ENCODE measurements around the gene POLDIP2.

POLDIP2 gene

GRCh38 chr17:28372945-28373274, 15.6 kb upstream of the POLDIP2 start:
- no peak overlapping the region for H3K27ac Mint-ChIP-seq
- H3K9me3 Mint-ChIP-seq, result no peaks in the 10 kb centered on the region
- H3K36me3 Mint-ChIP-seq (ENCODE audit: low read depth), result no peaks in the 10 kb centered on the region
- H3K4me1 Mint-ChIP-seq, result peaks cover 16% of the 10 kb centered on the region
- TF ChIP-seq CTCF (IDR thresholded peaks at IDR 0.05; ENCODE audit: unreplicated experiment in 3 of 3), result no peak
- H3K4me3 Mint-ChIP-seq, result peak overlapping the region; percentile 80 to 90 (median 85)
- H3K27me3 Mint-ChIP-seq (ENCODE audit: low read depth), result peaks cover 14% of the 10 kb centered on the region

DNA sequence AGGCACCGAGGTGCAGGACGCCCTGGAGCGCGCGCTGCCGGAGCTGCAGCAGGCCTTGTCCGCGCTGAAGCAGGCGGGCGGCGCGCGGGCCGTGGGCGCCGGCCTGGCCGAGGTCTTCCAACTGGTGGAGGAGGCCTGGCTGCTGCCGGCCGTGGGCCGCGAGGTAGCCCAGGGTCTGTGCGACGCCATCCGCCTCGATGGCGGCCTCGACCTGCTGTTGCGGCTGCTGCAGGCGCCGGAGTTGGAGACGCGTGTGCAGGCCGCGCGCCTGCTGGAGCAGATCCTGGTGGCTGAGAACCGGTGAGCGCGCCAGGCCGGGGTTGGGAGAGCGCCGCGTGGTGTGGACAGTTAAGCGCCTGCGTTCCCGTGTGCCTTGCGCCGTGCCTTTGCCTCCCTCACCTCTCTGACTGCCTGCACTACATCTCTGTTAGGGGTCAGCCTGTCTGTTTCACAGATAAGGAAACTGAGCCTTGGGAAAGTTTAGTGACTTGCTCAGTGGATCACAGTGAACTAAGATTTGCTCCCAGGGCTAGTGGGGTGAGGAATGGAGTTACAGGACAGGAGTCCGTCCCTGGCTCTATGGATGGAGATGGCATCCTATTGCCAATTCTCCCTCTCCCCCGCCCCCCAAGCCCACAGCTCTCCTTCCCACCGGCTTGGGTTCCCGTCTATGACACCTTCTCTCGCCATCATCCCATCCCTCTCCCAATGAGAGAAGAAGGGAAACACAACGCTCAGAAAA, 15.0 kb upstream of the POLDIP2 start:
- H3K4me3 Mint-ChIP-seq, result peak overlapping the region; percentile 80 to 90 (median 85)

DNA sequence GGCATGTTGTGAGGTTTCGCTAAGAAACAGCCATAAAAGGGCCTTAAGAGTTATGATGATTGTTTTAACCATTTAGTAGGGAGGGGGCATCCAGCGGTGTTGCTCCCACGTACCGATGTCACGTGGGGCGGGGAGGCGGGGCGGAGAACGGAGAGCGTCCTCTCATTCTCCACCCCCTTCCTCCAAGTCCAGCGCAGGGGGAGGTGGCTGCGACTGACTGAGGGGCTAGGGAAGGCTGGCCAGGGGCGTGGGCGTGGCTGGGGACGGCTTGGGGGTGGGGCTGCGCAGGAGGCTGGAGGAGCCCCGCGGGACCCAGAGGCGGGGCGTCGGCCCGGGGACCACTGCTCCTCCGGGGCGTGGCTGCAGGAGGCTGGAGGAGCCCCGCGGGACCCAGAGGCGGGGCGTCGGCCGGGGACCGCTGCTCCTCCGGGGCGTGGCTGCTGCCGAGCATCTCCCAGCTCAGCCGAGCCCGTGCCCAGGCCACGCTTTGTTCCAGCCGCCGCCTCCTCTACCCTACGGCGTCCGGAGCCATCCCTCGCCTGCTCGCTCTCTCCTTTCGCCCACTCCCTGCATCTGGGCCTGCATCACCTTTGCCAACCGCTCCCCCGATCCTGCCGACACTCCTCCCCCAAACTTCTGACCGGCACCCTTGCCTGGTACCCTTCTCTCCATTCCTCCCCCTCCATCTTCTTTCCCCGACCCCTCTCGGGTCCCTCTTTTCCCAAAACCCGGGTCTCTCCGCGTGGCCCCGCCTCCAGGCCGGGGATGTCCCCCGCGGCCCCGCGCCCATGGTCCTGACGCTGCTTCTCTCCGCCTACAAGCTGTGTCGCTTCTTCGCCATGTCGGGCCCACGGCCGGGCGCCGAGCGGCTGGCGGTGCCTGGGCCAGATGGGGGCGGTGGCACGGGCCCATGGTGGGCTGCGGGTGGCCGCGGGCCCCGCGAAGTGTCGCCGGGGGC, 14.2 kb upstream of the POLDIP2 start, which contains the start of gene SARM1:
Gene SARM1 (plus strand): TSS at position 450 of the 958 bp plus-strand sequence. CDS start 339 bp downstream, at position 789.
- Mint-ChIP-seq H3K4me1 (peaks cover 16% of the 10 kb centered on the region), H3K36me3 (ENCODE audit: low read depth) (no peaks in the 10 kb centered on the region), H3K27ac (peak within 1 kb of the TSS; percentile 77 to 85 (median 79)), H3K9me3 (no peaks in the 10 kb centered on the region), H3K27me3 (ENCODE audit: low read depth) (peaks cover 14% of the 10 kb centered on the region), H3K4me3 (peak within 1 kb of the TSS; percentile 90 to 92 (median 91))
- no peak for TF ChIP-seq CTCF (IDR thresholded peaks at IDR 0.05; ENCODE audit: unreplicated experiment in 3 of 3)

More for the DNA sequence above, 15.0 kb upstream of the POLDIP2 start:
- Mint-ChIP-seq H3K4me1 (peaks cover 16% of the 10 kb centered on the region), H3K27me3 (ENCODE audit: low read depth) (peaks cover 14% of the 10 kb centered on the region), H3K27ac (no peak overlapping the region), H3K9me3 (no peaks in the 10 kb centered on the region), H3K36me3 (ENCODE audit: low read depth) (no peaks in the 10 kb centered on the region)
- TF ChIP-seq CTCF (IDR thresholded peaks at IDR 0.05; ENCODE audit: unreplicated experiment in 3 of 3), result no peak

DNA sequence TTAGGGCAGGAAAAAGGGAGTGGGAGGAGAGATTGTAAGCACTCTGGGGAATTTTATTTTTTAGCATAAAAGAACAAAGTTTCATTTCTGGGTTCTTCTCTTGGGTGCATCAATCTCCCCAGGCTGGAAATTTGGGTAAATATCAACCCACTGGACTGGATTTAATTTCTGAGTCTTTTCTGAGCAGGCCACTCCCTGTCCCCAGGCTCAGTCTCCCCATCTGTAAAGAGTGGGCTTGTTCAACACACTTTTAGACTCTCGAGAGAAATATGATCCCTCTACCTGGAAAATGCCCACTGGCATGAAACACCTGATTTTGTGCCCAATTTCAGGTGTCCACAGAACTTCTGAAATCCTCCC, 13.4 kb upstream of the POLDIP2 start:
- H3K36me3 Mint-ChIP-seq (ENCODE audit: low read depth), result no peaks in the 10 kb centered on the region
- H3K27ac Mint-ChIP-seq, result peak overlapping the region; percentile 65 to 85 (median 79)
- peaks cover 14% of the 10 kb centered on the region for H3K27me3 Mint-ChIP-seq (ENCODE audit: low read depth)
- no peak for TF ChIP-seq CTCF (IDR thresholded peaks at IDR 0.05; ENCODE audit: unreplicated experiment in 3 of 3)
- H3K9me3 Mint-ChIP-seq, result no peaks in the 10 kb centered on the region
- peaks cover 16% of the 10 kb centered on the region for H3K4me1 Mint-ChIP-seq
- peak overlapping the region; percentile 89 to 92 (median 91) for H3K4me3 Mint-ChIP-seq

DNA sequence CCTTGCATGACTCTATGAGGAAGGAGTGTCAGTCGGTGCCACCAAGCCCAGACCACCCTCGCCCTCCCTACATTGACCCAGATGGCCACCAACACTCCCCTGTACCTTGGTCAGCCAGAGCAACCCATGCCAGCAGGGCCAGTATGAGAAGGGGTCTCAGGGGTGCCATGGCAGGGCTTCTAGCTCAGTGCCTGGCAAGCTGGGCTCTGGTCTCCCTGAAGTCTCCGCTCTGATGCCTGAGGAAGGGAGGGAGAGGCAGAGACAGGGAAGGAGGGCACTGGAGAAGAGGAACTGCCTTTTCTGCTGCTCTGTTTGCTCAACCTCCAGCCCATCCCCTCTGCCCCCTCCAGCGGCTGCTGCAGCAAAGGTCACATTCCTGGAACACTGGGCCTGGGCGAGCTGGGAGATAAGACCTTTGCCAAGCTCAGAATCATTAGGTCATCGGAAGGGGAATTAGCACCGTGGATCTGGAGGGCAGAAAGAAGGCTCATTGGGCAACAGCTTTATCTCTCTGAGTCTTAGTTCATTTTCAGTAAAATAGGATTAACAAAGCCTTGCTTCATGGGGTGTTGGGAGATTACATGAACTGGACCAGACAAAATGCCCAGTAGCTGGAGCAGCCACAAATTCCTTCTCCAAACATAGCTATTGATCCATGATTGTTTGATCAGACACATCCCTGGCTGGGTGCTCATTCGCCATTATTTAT, 12.9 kb upstream of the POLDIP2 start, which contains the start of gene VTN:
Gene VTN (minus strand): TSS at position 273 of the 709 bp plus-strand sequence. CDS start 104 bp downstream, at position 169.
- peak within 1 kb of the TSS; percentile 65 to 85 (median 79) for H3K27ac Mint-ChIP-seq
- peaks cover 14% of the 10 kb centered on the region for H3K27me3 Mint-ChIP-seq (ENCODE audit: low read depth)

More for the DNA sequence above, 12.9 kb upstream of the POLDIP2 start, which contains the start of gene VTN:
- Mint-ChIP-seq H3K4me1 (peaks cover 16% of the 10 kb centered on the region), H3K36me3 (ENCODE audit: low read depth) (no peaks in the 10 kb centered on the region), H3K9me3 (no peaks in the 10 kb centered on the region), H3K4me3 (peak within 1 kb of the TSS; percentile 89 to 92 (median 91))
- TF ChIP-seq CTCF (IDR thresholded peaks at IDR 0.05; ENCODE audit: unreplicated experiment in 3 of 3), result no peak

Data from nephron (organoid).